ENCODE measurements around the gene CCDC9.
"Not testable (repeated sequence)": the region's sequence is repeated elsewhere in the genome, so short reads cannot be mapped to it uniquely, and the experiment has no call there.

Gene CCDC9

DNA sequence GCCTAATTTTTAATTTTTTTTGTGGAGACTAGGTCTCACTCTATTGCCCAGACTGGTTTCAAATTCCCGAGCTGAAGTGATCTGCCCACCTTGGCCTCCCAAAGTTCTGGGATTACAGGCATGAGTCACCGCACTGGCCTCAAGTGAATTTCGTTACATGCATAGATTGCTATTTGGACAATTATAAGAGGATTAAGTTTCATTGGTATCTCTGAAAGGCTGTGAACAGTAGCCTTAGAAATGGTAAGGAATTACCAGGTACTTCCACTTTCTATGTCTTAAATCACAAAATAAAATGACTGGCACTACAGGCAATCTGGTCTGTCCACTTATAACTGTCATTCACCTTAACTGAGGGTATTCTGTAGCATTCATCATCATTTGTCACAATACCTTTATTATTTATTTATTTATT is 2.9 kb upstream of the CCDC9 start:
- Histone ChIP-seq H3K4me1 (ENCODE audit: control insufficient read depth, insufficient read depth, low read length, unreplicated experiment) (peaks cover 8% of the 10 kb centered on the region), H3K27me3 (ENCODE audit: insufficient read depth, low read length) (no peaks in the 10 kb centered on the region), H3K4me3 (ENCODE audit: low read depth, low read length) (no peak overlapping the region), H3K27ac (ENCODE audit: low read depth, low read length) (peak overlapping the region; percentile 3), H3K79me2 (ENCODE audit: control insufficient read depth, insufficient read depth, low read length, unreplicated experiment) (peaks cover 6% of the 10 kb centered on the region), H2AFZ (ENCODE audit: low read length, unreplicated experiment) (no peak overlapping the region), H3K36me3 (ENCODE audit: insufficient read depth, low read length) (no peaks in the 10 kb centered on the region)

DNA sequence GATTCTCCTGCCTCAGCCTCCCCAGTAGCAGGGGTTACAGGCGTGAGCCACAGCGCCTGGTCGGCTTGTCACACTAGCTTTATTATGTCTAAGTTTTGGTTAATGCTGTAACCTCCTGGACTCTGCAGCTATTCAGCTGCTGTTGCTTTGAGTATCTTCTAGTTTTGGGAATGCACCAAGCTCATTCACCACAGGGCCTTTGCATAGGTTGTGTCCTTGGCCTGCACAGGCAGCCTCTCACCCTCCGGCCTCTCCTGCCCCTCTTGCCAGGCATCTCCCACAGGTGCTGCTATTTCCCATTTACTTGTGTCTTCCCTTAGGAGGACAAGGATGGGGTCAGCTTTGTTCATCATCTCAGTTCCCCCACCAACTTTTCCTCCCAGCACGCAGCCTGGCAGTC is 2.4 kb upstream of the CCDC9 start:
- Histone ChIP-seq H3K79me2 (ENCODE audit: control insufficient read depth, insufficient read depth, low read length, unreplicated experiment) (peaks cover 11% of the 10 kb centered on the region), H3K4me3 (ENCODE audit: low read depth, low read length) (no peak overlapping the region), H3K36me3 (ENCODE audit: insufficient read depth, low read length) (no peaks in the 10 kb centered on the region), H2AFZ (ENCODE audit: low read length, unreplicated experiment) (no peak overlapping the region), H3K4me1 (ENCODE audit: control insufficient read depth, insufficient read depth, low read length, unreplicated experiment) (peaks cover 13% of the 10 kb centered on the region), H3K27me3 (ENCODE audit: insufficient read depth, low read length) (no peaks in the 10 kb centered on the region), H3K27ac (ENCODE audit: low read depth, low read length) (peak overlapping the region; percentile 3)

DNA sequence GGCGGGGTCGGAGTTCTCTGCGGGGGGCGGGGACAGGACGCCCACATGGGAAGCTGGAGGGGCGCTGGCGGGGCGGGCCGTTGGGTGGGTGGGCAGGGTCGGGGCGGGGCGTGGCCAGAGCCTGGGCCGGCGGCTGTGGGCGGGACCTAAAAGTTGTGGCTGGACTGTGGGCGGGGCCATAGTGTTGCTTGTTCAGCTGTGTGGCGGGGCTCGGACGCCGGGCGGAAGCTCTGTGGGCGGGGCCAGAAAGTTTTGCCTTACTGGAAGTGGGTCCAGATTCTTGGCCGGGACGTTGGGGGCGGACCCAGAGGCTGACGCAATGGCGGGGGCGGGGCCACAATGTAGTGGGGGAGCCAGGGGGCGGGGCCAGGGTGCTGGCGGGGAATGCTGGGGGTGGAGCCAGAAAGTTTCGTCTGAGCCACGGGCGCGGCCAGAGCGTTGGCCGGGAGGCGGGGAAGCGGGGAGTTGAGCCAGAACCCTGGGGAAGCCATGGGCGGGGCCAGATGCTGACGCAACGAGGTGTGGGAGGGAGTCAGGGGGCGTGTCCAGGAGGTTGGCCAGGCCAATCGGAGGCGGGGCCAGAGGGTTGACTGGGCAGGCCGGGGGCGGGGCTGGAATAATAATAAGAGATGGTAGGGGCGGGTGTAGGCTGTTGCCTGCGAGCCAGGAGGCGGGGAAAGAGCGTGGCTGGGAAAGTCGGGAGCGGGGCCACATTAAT is 527 bp downstream of the CCDC9 start:
- no peak overlapping the region for H2AFZ ChIP-seq (ENCODE audit: low read length, unreplicated experiment)
- H3K4me1 ChIP-seq (ENCODE audit: control insufficient read depth, insufficient read depth, low read length, unreplicated experiment): peaks cover 16% of the 10 kb centered on the region
- no peaks in the 10 kb centered on the region for H3K27me3 ChIP-seq (ENCODE audit: insufficient read depth, low read length)
- H3K36me3 ChIP-seq (ENCODE audit: insufficient read depth, low read length): 0 out of 2 replicates have a peak, but pooled peaks cover 3% of the 10 kb centered on the region
- peak overlapping the region; percentile 88 for H3K27ac ChIP-seq (ENCODE audit: low read depth, low read length)
- peaks cover 24% of the 10 kb centered on the region for H3K79me2 ChIP-seq (ENCODE audit: control insufficient read depth, insufficient read depth, low read length, unreplicated experiment)
- H3K4me3 ChIP-seq (ENCODE audit: low read depth, low read length): peak overlapping the region; percentile 80

DNA sequence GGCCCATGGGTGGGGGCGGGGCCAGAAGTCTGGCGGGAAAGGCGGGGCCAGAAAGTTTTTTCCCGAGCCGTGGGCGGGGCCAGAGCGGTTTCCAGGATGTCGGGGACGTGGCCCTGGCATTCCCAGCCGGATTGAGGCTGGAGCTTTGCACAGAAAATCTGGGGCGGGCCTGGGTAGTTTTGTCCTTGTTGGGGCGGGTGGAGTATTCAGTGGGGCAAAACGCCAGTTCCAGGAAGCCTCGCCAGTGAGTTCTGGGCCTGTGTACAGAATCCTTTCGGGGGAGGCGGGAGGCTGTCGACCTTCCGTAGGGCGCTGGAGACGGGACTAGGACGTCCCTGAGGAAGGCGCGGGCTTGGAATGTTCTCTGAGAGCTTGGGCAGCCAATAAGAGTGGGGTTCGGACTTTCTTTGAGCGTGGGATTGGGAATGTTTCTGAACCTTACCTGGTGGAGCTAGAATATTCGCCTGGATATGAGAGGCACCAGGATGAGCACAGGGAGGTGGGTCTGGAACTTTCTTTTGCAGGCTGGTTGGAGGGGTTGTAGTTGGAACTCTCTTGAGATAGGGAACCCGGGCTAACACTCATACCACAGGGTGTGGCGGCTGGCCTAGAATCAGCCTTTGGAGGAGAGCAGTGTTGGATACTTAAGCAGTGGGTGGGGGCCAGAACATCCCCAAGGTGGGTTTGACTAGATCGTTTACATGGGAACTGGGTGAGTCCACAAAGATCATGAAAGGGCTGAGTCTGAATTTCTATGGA is 1.3 kb downstream of the CCDC9 start:
- Histone ChIP-seq H2AFZ (ENCODE audit: low read length, unreplicated experiment) (no peak overlapping the region), H3K36me3 (ENCODE audit: insufficient read depth, low read length) (0 out of 2 replicates have a peak, but pooled peaks cover 3% of the 10 kb centered on the region), H3K79me2 (ENCODE audit: control insufficient read depth, insufficient read depth, low read length, unreplicated experiment) (peaks cover 24% of the 10 kb centered on the region), H3K4me3 (ENCODE audit: low read depth, low read length) (peak overlapping the region; percentile 80), H3K4me1 (ENCODE audit: control insufficient read depth, insufficient read depth, low read length, unreplicated experiment) (peaks cover 16% of the 10 kb centered on the region), H3K27ac (ENCODE audit: low read depth, low read length) (peak overlapping the region; percentile 88), H3K27me3 (ENCODE audit: insufficient read depth, low read length) (no peaks in the 10 kb centered on the region)

DNA sequence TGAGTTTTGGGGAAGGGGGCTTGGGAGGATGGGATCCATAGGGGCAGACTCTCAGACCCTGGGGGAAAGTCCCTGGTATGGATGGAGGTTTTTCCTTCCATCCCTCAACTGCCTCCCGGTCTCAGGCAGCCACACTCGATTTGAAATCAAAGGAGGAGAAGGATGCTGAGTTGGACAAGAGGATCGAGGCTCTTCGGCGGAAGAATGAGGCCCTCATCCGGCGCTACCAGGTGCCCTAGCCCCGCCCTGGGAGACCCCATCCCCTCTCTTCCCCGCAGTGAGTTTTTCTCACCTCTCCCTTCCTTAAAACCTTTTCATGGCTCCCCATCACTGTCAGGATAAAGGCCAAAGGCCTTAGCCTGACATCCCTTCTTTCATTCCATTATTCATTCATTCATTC is 2.1 kb downstream of the CCDC9 start:
- 0 out of 2 replicates have a peak, but pooled peaks cover 3% of the 10 kb centered on the region for H3K36me3 ChIP-seq (ENCODE audit: insufficient read depth, low read length)
- H3K27me3 ChIP-seq (ENCODE audit: insufficient read depth, low read length): no peaks in the 10 kb centered on the region
- peaks cover 24% of the 10 kb centered on the region for H3K79me2 ChIP-seq (ENCODE audit: control insufficient read depth, insufficient read depth, low read length, unreplicated experiment)
- peak overlapping the region; percentile 88; the same call in 1 of the 2 replicates for H3K27ac ChIP-seq (ENCODE audit: low read depth, low read length)
- no peak overlapping the region for H2AFZ ChIP-seq (ENCODE audit: low read length, unreplicated experiment)
- peak overlapping the region; percentile 80 for H3K4me3 ChIP-seq (ENCODE audit: low read depth, low read length)
- peaks cover 13% of the 10 kb centered on the region for H3K4me1 ChIP-seq (ENCODE audit: control insufficient read depth, insufficient read depth, low read length, unreplicated experiment)

DNA sequence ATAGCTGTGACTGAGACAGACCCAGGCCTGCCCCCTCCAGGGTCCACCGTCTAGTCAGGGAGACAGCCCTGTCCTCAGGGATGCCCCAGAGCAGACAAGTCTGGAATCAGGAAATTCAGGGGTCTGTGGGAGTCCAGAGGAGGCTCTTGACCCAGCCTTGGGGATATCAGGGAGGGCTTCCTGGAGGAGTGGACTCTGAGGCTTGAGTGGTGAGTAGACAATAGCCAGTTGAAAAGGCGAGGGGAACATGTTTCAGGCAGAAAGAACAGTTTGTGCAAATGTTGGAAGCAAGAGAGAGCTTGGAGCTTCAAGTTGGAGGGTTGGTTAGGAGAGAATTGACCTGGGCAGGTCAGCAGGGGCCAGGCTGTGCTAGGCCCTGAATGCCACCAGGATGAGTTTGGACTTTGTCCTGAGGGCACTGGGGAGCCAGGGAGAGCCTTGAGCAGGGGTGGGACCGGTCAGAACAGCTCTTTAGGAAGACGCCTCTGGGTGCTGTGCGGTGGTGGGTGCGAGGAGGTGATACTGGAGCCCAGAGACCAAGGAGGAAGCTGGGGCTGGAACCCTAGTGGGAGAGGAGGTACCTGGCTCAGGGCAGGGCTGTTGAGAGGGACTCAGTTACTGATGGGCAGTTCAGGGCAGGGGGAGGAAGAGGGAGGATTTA is 2.7 kb downstream of the CCDC9 start:
- H3K36me3 ChIP-seq (ENCODE audit: insufficient read depth, low read length): 0 out of 2 replicates have a peak, but pooled peaks cover 3% of the 10 kb centered on the region

DNA sequence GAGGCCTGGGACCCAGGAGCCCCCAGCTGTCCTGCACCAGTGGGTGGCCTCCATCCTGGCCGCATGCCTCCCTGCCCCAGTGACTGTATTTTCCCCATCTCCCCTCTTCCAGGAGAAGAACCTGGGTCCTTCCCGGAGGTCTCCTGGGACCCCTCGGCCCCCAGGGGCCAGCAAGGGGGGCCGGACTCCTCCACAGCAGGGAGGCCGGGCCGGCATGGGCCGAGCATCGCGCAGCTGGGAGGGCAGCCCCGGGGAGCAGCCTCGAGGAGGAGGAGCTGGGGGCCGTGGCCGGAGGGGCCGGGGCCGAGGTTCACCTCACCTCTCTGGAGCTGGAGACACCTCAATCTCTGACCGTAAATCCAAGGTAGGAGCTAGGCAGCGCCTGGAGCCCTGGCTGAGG is 4.2 kb downstream of the CCDC9 start:
- H3K79me2 ChIP-seq (ENCODE audit: control insufficient read depth, insufficient read depth, low read length, unreplicated experiment): peaks cover 24% of the 10 kb centered on the region
- H3K36me3 ChIP-seq (ENCODE audit: insufficient read depth, low read length): 0 out of 2 replicates have a peak, but pooled peaks cover 3% of the 10 kb centered on the region
- peaks cover 13% of the 10 kb centered on the region for H3K4me1 ChIP-seq (ENCODE audit: control insufficient read depth, insufficient read depth, low read length, unreplicated experiment)
- H2AFZ ChIP-seq (ENCODE audit: low read length, unreplicated experiment): no peak overlapping the region
- no peak overlapping the region for H3K4me3 ChIP-seq (ENCODE audit: low read depth, low read length)
- H3K27ac ChIP-seq (ENCODE audit: low read depth, low read length): no peak overlapping the region
- no peaks in the 10 kb centered on the region for H3K27me3 ChIP-seq (ENCODE audit: insufficient read depth, low read length)

More for the DNA sequence above, 2.7 kb downstream of the CCDC9 start:
- Histone ChIP-seq H3K27me3 (ENCODE audit: insufficient read depth, low read length) (no peaks in the 10 kb centered on the region), H3K4me3 (ENCODE audit: low read depth, low read length) (peak overlapping the region; percentile 80), H3K4me1 (ENCODE audit: control insufficient read depth, insufficient read depth, low read length, unreplicated experiment) (peaks cover 13% of the 10 kb centered on the region), H3K27ac (ENCODE audit: low read depth, low read length) (0 out of 2 replicates have a peak overlapping the region, but pooled peaks have one; percentile 88), H3K79me2 (ENCODE audit: control insufficient read depth, insufficient read depth, low read length, unreplicated experiment) (peaks cover 24% of the 10 kb centered on the region), H2AFZ (ENCODE audit: low read length, unreplicated experiment) (no peak overlapping the region)

DNA sequence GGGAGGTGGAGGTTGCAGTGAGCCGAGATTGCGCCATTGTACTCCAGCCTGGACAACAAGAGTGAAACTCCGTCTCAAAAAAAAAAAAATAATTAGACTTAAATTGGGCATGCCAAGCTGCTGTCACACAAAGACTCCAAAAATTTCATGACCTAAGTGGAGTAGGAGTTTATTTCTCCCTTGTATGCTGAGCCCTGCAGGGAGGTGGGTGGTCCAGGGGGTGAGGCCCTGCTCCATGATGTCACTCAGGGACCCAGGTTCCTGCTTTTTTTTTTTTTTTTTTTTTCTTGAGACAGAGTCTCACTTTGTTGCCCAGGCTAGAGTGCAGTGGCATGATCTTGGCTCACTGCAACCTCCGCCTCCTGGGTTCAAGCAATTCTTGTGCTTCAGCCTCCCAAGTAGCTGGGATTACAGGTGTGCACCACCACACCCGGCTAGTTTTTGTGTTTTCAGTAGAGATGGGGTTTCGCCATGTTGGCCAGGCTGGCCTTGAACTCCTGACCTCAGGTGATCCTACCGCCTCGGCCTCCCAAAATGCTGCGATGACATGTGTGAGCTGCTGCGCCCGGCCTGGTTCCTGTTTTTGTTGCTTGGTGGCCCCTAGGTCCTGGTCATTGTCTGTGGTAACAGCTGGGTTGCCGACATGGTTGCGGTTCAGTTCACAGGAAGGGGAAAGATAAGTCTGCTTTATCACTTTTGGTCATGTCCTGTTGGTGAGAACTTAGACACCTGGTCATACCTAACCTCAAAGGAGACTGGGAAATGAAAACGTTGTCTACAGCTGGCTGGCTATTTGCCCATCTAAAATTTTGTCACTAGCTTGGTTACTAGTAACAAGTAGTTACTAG is 5.8 kb downstream of the CCDC9 start:
- not testable (repeated sequence) for H3K36me3 ChIP-seq (ENCODE audit: insufficient read depth, low read length)

DNA sequence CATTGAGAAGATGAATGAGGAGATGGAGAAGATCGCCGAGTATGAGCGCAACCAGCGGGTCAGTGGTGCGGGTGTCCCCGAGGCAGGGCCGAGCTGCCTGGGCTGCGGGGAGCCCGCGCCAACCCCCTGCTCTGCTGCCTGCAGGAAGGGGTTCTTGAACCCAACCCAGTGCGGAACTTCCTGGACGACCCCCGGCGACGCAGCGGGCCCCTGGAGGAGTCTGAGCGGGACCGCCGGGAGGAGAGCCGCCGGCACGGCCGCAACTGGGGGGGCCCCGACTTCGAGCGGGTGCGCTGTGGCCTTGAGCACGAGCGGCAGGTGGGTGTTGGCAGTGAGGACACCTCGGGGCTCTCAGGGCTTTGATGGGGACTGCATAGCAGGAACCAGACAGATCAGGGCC is 8.3 kb downstream of the CCDC9 start:
- Histone ChIP-seq H3K36me3 (ENCODE audit: insufficient read depth, low read length) (0 out of 2 replicates have a peak, but pooled peaks cover 3% of the 10 kb centered on the region), H2AFZ (ENCODE audit: low read length, unreplicated experiment) (no peak overlapping the region), H3K4me3 (ENCODE audit: low read depth, low read length) (no peak overlapping the region), H3K79me2 (ENCODE audit: control insufficient read depth, insufficient read depth, low read length, unreplicated experiment) (peaks cover 7% of the 10 kb centered on the region), H3K27me3 (ENCODE audit: insufficient read depth, low read length) (no peaks in the 10 kb centered on the region), H3K4me1 (ENCODE audit: control insufficient read depth, insufficient read depth, low read length, unreplicated experiment) (no peaks in the 10 kb centered on the region), H3K27ac (ENCODE audit: low read depth, low read length) (no peak overlapping the region)

More for the DNA sequence above, 5.8 kb downstream of the CCDC9 start:
- not testable (repeated sequence) for H3K27ac ChIP-seq (ENCODE audit: low read depth, low read length); H3K4me3 ChIP-seq (ENCODE audit: low read depth, low read length); H2AFZ ChIP-seq (ENCODE audit: low read length, unreplicated experiment); H3K27me3 ChIP-seq (ENCODE audit: insufficient read depth, low read length)
- Histone ChIP-seq H3K79me2 (ENCODE audit: control insufficient read depth, insufficient read depth, low read length, unreplicated experiment) (peaks cover 24% of the 10 kb centered on the region), H3K4me1 (ENCODE audit: control insufficient read depth, insufficient read depth, low read length, unreplicated experiment) (peaks cover 13% of the 10 kb centered on the region)
